Activated T-helper 9 cell treated with anti-CD3 and anti-CD28 coated beads, Interleukin-2, amount 50 U/mL, for 16 hours (primary cell): ENCODE data around the gene CENPS.
A peak's percentile ranks its signal among the peaks of the same experiment; 100 is the strongest.
"Not testable (repeated sequence)": the region's sequence is repeated elsewhere in the genome, so short reads cannot be mapped to it uniquely, and the experiment has no call there.

Experiments used
- DNase-seq: peaks from one replicate; pipeline ENCODE4 v3.0.0-alpha.2; 2020; ENCODE audit warnings: low read depth

CENPS gene

GRCh38 chr1:10451287-10451686, 21.1 kb downstream of the CENPS start:
- DNase-seq = no peak

GRCh38 chr1:10456048-10456447, 25.8 kb downstream of the CENPS start:
- DNase-seq = no peak

GRCh38 chr1:10456661-10457060, 26.4 kb downstream of the CENPS start:
- DNase-seq = no peak

GRCh38 chr1:10457462-10457861, 27.2 kb downstream of the CENPS start:
- DNase-seq = not testable (repeated sequence)

GRCh38 chr1:10457875-10458274, 27.6 kb downstream of the CENPS start:
- no peak for DNase-seq

GRCh38 chr1:10459184-10459583, 29.0 kb downstream of the CENPS start:
- no peak for DNase-seq

GRCh38 chr1:10467078-10467477, 36.8 kb downstream of the CENPS start:
- no peak for DNase-seq

GRCh38 chr1:10470043-10470442, 39.8 kb downstream of the CENPS start:
- DNase-seq = no peak

GRCh38 chr1:10471411-10472219, 41.4 kb downstream of the CENPS start:
- no peak for DNase-seq

- peak; percentile 82 for DNase-seq
These were observed 42.2 kb downstream of the CENPS start, which contains the start of gene DFFA for GRCh38 chr1:10472220-10473144. TSS of gene DFFA (minus strand) at chr1:10472529. CDS start at chr1:10472458, 71 bp downstream.

- DNase-seq = no peak
These were observed 43.0 kb downstream of the CENPS start for GRCh38 chr1:10473145-10473765.

- not testable (repeated sequence) for DNase-seq
These were observed 44.0 kb downstream of the CENPS start for GRCh38 chr1:10474309-10474612.

- DNase-seq = peak; percentile 76
These were observed 44.6 kb downstream of the CENPS start, which contains the start of gene PEX14 for GRCh38 chr1:10474613-10475507. TSS of gene PEX14 (plus strand) at chr1:10474950. CDS start at chr1:10474967, 17 bp downstream.

- no peak for DNase-seq
These were observed 45.3 kb downstream of the CENPS start for GRCh38 chr1:10475510-10475909.

GRCh38 chr1:10479296-10479695, 49.1 kb downstream of the CENPS start:
- no peak for DNase-seq

- no peak for DNase-seq
These were observed 50.4 kb downstream of the CENPS start for GRCh38 chr1:10480614-10481013.

GRCh38 chr1:10484521-10484920, 54.3 kb downstream of the CENPS start:
- DNase-seq = no peak

- DNase-seq = no peak
These were observed 59.2 kb downstream of the CENPS start for GRCh38 chr1:10489291-10490055.

GRCh38 chr1:10490286-10490970, 60.2 kb downstream of the CENPS start:
- no peak for DNase-seq
